SU-DHL-6 (cell line): ENCODE measurements around the gene PLA2G2E.

Experiments
- H2AFZ ChIP-seq: fragments of 200-600 bp; sonication (generic); 2 replicates; pipeline ENCODE4 v1.6.1; 2014; ENCODE audit warnings: low read depth, mild to moderate bottlenecking, moderate library complexity, mixed read lengths, antibody characterized with exemption, low read length; ENCODE audit not compliant: severe bottlenecking
- H3F3A ChIP-seq: fragments of 200-600 bp; shearing (Covaris generic); 2 replicates; pipeline ENCODE4 v1.6.0; 2016; ENCODE audit warnings: antibody characterized with exemption, mild to moderate bottlenecking; ENCODE audit not compliant: insufficient read depth
- H3K27ac ChIP-seq: fragments of 200-600 bp; sonication (generic); 2 replicates; pipeline ENCODE4 v1.5.1; 2016; ENCODE audit warnings: low read depth, mild to moderate bottlenecking, low read length, moderate library complexity, mixed read lengths
- H3K27me3 ChIP-seq: fragments of 200-600 bp; sonication (generic), shearing (Covaris generic); 2 replicates; pipeline ENCODE4 v1.6.0; 2014; ENCODE audit warnings: mild to moderate bottlenecking, low read length
- H3K36me3 ChIP-seq: fragments of 200-600 bp; sonication (generic); 2 replicates; pipeline ENCODE4 v1.6.1; 2014; ENCODE audit warnings: mild to moderate bottlenecking, low read length, mixed read lengths
- H3K4me2 ChIP-seq: fragments of 300-600, 200-600 bp; shearing (Covaris generic), sonication (generic); 2 replicates; pipeline ENCODE4 v1.6.0; 2014; ENCODE audit warnings: low read length, low read depth, mild to moderate bottlenecking; ENCODE audit not compliant: poor library complexity, severe bottlenecking
- H3K4me3 ChIP-seq: fragments of 200-600 bp; sonication (generic); 2 replicates; pipeline ENCODE4 v1.5.1; 2014; ENCODE audit warnings: antibody characterized with exemption, low read length, mild to moderate bottlenecking, mixed read lengths; ENCODE audit not compliant: insufficient read depth, poor library complexity, severe bottlenecking
- H3K79me2 ChIP-seq: fragments of 200-600 bp; sonication (generic); 2 replicates; pipeline ENCODE4 v1.6.1; 2014; ENCODE audit warnings: mild to moderate bottlenecking, low read length, moderate library complexity; ENCODE audit not compliant: insufficient read depth
- H3K9ac ChIP-seq: fragments of 200-600 bp; sonication (generic); 2 replicates; pipeline ENCODE4 v1.7.0; 2014; ENCODE audit warnings: mild to moderate bottlenecking, low read length
- H3K9me2 ChIP-seq: fragments of 200-600 bp; sonication (generic); replicated peaks from 2 replicates; pipeline ENCODE4 v1.6.1; 2014; ENCODE audit warnings: low read length; ENCODE audit not compliant: insufficient read depth
- H3K9me3 ChIP-seq: fragments of 200-600 bp; sonication (generic); 2 replicates; pipeline ENCODE4 v1.6.1; 2014; ENCODE audit warnings: low read length, mixed read lengths; ENCODE audit not compliant: insufficient read depth
- H4K20me1 ChIP-seq: fragments of 200-600 bp; sonication (generic); 2 replicates; pipeline ENCODE4 v1.6.1; 2014; ENCODE audit warnings: low read depth, mild to moderate bottlenecking, antibody characterized with exemption, low read length, moderate library complexity, mixed read lengths
- EZH2phosphoT487 ChIP-seq: fragments of 200-600 bp; sonication (generic), shearing (Covaris generic); conservative IDR thresholded peaks from 2 replicates; pipeline ENCODE4 v1.6.1; 2018; ENCODE audit warnings: mild to moderate bottlenecking, antibody characterized with exemption, low read length, moderate library complexity, mixed read lengths
- TF ChIP-seq, protein P1 (sequence below): fragments of 200-600 bp; sonication (generic); IDR thresholded peaks from one replicate; pipeline ENCODE4 v1.5.1; 2017; ENCODE audit warnings: antibody characterized with exemption, mild to moderate bottlenecking, low read length, moderate library complexity; ENCODE audit not compliant: insufficient read depth, poor library complexity, severe bottlenecking

The PLA2G2E gene

GRCh38 chr1:19878637-19878985 lies 44.8 kb downstream of the PLA2G2E start:
- Histone ChIP-seq H3K9me3 (no peaks in the 10 kb centered on the region), H3K79me2 (peaks cover 13% of the 10 kb centered on the region), H3K27ac (no peak overlapping the region), H3K9me2 (no peaks in the 10 kb centered on the region), H3K4me2 (no peak overlapping the region), H3F3A (no peaks in the 10 kb centered on the region), H4K20me1 (no peaks in the 10 kb centered on the region), H3K9ac (no peak overlapping the region), H2AFZ (no peak overlapping the region), H3K27me3 (no peaks in the 10 kb centered on the region), H3K4me3 (no peak overlapping the region), H3K36me3 (no peaks in the 10 kb centered on the region)
- no peak for TF ChIP-seq EZH2phosphoT487
- TF ChIP-seq, protein P1, sequence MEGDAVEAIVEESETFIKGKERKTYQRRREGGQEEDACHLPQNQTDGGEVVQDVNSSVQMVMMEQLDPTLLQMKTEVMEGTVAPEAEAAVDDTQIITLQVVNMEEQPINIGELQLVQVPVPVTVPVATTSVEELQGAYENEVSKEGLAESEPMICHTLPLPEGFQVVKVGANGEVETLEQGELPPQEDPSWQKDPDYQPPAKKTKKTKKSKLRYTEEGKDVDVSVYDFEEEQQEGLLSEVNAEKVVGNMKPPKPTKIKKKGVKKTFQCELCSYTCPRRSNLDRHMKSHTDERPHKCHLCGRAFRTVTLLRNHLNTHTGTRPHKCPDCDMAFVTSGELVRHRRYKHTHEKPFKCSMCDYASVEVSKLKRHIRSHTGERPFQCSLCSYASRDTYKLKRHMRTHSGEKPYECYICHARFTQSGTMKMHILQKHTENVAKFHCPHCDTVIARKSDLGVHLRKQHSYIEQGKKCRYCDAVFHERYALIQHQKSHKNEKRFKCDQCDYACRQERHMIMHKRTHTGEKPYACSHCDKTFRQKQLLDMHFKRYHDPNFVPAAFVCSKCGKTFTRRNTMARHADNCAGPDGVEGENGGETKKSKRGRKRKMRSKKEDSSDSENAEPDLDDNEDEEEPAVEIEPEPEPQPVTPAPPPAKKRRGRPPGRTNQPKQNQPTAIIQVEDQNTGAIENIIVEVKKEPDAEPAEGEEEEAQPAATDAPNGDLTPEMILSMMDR: no peak

- peaks cover 7% of the 10 kb centered on the region for H3K79me2 ChIP-seq
- no peak overlapping the region for H3K27ac ChIP-seq
- no peak overlapping the region for H3K4me2 ChIP-seq
- H4K20me1 ChIP-seq: no peaks in the 10 kb centered on the region
- no peaks in the 10 kb centered on the region for H3K36me3 ChIP-seq
- no peaks in the 10 kb centered on the region for H3K9me2 ChIP-seq
- H3K9ac ChIP-seq: no peak overlapping the region
- TF ChIP-seq, protein P1: no peak
- no peak for TF ChIP-seq EZH2phosphoT487
- no peak overlapping the region for H3K4me3 ChIP-seq
- H2AFZ ChIP-seq: no peak overlapping the region
- no peaks in the 10 kb centered on the region for H3F3A ChIP-seq
- H3K9me3 ChIP-seq: no peaks in the 10 kb centered on the region
- no peaks in the 10 kb centered on the region for H3K27me3 ChIP-seq
These were observed 45.4 kb downstream of the PLA2G2E start for GRCh38 chr1:19877821-19878636.

DNA sequence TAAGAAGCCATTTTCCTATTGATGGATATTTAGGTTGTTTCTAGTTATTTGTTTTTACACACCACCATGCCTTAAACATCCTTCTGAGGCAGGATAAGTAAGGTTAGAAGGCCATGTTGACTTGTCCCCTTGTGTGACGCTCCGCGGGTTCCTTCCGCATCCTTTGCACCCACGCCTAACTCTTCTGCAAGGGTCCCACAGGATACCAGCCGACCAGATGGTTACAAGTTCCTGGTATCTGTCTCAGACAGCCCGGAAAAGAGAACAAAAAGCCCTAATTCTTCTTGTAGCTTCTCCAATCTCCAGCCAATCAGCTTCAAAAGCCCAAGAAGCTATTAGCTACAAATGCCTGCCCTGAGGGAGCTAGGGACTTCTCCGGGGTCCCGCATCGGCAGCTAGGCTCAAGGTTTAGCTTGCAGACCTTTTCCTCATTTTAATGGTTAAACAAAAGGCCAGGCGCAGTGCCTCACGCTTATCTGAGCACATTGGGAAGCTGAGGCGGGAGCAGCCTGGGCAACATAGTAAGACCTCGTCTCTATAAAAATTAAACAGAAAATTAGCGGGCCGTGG lies 46.2 kb downstream of the PLA2G2E start:
- Histone ChIP-seq H3F3A (no peaks in the 10 kb centered on the region), H3K27me3 (no peaks in the 10 kb centered on the region), H3K9me3 (no peaks in the 10 kb centered on the region), H3K9me2 (no peaks in the 10 kb centered on the region), H3K4me2 (no peak overlapping the region), H3K79me2 (no peaks in the 10 kb centered on the region), H3K36me3 (no peaks in the 10 kb centered on the region), H4K20me1 (no peaks in the 10 kb centered on the region), H3K4me3 (no peak overlapping the region), H3K27ac (no peak overlapping the region), H2AFZ (no peak overlapping the region), H3K9ac (no peak overlapping the region)
- TF ChIP-seq, protein P1: no peak
- no peak for TF ChIP-seq EZH2phosphoT487
